Measurements from ENCODE around the gene DHCR7.

DHCR7 gene

DNA sequence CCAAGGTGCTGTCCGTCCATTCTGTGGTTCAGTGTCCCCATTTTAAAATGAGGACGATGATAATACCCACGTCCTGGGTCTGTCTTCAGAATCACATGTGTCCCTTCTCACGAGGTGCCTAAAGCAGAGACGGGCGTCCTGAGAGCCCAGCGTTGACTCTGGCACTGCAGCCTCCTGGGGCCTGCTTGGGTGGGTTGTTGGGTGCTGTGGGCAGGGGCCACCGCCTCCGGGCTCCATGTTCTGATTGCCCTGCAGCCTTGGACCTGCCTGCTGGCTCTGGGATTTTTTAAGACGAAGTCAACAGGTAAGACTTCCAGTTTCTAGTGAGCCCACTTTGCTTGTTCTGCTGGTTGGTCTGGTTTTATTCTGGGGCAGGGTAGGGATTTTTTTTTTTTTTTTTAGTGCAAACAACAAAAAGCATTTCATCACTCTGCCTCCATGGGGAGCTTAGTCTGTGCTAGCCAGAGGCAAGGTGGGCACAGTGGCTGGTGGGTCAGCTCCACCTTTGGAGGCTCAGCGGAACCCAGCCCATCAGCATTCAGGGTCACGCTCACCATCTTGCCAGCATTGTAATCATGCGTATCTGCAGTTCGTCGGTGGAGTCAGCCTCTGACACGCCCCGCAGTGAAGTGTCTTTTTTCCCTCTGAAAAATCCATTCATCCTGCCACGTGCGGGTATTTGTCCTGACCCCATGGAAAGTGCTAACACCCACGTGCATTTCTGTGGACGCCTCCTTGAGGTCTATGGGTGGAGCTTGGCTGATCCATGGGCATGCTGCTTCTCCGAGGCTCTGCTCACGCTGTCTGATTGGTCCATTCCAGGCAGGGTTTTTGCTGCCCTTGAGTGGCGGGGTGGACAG is 33.1 kb upstream of the DHCR7 start:
- H3K27ac ChIP-seq (ENCODE audit: low read depth, low read length) = no peak overlapping the region
- no peak overlapping the region for H3K4me2 ChIP-seq (ENCODE audit: low read length)
- no peaks in the 10 kb centered on the region for H3F3A ChIP-seq (ENCODE audit: control insufficient read depth, insufficient read depth)
- no peaks in the 10 kb centered on the region for H4K20me1 ChIP-seq (ENCODE audit: control insufficient read depth, insufficient read depth, low read depth, low read length)
- no peaks in the 10 kb centered on the region for H3K4me1 ChIP-seq (ENCODE audit: control insufficient read depth, low read length)
- no peaks in the 10 kb centered on the region for H3K9me3 ChIP-seq (ENCODE audit: control insufficient read depth, insufficient read depth, low read length)
- peaks cover 71% of the 10 kb centered on the region for H3K36me3 ChIP-seq (ENCODE audit: control insufficient read depth, low read length)
- TF ChIP-seq, protein P1, sequence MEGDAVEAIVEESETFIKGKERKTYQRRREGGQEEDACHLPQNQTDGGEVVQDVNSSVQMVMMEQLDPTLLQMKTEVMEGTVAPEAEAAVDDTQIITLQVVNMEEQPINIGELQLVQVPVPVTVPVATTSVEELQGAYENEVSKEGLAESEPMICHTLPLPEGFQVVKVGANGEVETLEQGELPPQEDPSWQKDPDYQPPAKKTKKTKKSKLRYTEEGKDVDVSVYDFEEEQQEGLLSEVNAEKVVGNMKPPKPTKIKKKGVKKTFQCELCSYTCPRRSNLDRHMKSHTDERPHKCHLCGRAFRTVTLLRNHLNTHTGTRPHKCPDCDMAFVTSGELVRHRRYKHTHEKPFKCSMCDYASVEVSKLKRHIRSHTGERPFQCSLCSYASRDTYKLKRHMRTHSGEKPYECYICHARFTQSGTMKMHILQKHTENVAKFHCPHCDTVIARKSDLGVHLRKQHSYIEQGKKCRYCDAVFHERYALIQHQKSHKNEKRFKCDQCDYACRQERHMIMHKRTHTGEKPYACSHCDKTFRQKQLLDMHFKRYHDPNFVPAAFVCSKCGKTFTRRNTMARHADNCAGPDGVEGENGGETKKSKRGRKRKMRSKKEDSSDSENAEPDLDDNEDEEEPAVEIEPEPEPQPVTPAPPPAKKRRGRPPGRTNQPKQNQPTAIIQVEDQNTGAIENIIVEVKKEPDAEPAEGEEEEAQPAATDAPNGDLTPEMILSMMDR (IDR thresholded peaks at IDR 0.05; ENCODE audit: low read depth, low read length, poor library complexity, severe bottlenecking) = no peak
- TF ChIP-seq EZH2phosphoT487 (IDR thresholded peaks at IDR 0.05; ENCODE audit: borderline replicate concordance, low read length) = no peak
- H3K4me3 ChIP-seq (ENCODE audit: low read length) = no peak overlapping the region
- no peaks in the 10 kb centered on the region for H3K27me3 ChIP-seq (ENCODE audit: control insufficient read depth, low read length)
- H3K9me2 ChIP-seq (replicated peaks; ENCODE audit: control insufficient read depth, low read length) = no peaks in the 10 kb centered on the region
- H3K79me2 ChIP-seq (ENCODE audit: control insufficient read depth, low read length) = no peaks in the 10 kb centered on the region

DNA sequence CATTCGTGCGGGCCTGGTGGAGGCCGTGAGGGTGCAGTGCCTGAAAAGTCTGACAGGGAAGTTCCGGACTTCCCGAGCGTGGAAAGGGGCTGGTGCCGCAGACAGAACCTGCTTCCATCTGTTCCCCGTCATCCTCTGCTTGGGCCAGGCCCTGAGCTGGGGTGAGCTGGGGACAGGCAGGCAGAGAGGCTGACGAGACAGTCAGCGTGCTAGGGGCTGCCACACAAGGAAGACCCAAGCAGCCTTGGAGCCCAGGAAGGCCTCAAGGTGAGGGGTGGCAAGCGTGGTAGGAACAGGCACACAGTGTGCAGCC is 30.3 kb upstream of the DHCR7 start:
- TF ChIP-seq, protein P1 (IDR thresholded peaks at IDR 0.05; ENCODE audit: low read depth, low read length, poor library complexity, severe bottlenecking) = no peak
- TF ChIP-seq EZH2phosphoT487 (IDR thresholded peaks at IDR 0.05; ENCODE audit: borderline replicate concordance, low read length) = no peak
- Histone ChIP-seq H3K27ac (ENCODE audit: low read depth, low read length) (no peak overlapping the region), H3K4me3 (ENCODE audit: low read length) (no peak overlapping the region), H3K4me1 (ENCODE audit: control insufficient read depth, low read length) (no peaks in the 10 kb centered on the region), H3K79me2 (ENCODE audit: control insufficient read depth, low read length) (no peaks in the 10 kb centered on the region), H3K27me3 (ENCODE audit: control insufficient read depth, low read length) (no peaks in the 10 kb centered on the region), H3F3A (ENCODE audit: control insufficient read depth, insufficient read depth) (no peaks in the 10 kb centered on the region), H4K20me1 (ENCODE audit: control insufficient read depth, insufficient read depth, low read depth, low read length) (no peaks in the 10 kb centered on the region), H3K9me2 (replicated peaks; ENCODE audit: control insufficient read depth, low read length) (no peaks in the 10 kb centered on the region), H3K36me3 (ENCODE audit: control insufficient read depth, low read length) (peaks cover 74% of the 10 kb centered on the region), H3K9me3 (ENCODE audit: control insufficient read depth, insufficient read depth, low read length) (no peaks in the 10 kb centered on the region), H3K4me2 (ENCODE audit: low read length) (no peak overlapping the region)

DNA sequence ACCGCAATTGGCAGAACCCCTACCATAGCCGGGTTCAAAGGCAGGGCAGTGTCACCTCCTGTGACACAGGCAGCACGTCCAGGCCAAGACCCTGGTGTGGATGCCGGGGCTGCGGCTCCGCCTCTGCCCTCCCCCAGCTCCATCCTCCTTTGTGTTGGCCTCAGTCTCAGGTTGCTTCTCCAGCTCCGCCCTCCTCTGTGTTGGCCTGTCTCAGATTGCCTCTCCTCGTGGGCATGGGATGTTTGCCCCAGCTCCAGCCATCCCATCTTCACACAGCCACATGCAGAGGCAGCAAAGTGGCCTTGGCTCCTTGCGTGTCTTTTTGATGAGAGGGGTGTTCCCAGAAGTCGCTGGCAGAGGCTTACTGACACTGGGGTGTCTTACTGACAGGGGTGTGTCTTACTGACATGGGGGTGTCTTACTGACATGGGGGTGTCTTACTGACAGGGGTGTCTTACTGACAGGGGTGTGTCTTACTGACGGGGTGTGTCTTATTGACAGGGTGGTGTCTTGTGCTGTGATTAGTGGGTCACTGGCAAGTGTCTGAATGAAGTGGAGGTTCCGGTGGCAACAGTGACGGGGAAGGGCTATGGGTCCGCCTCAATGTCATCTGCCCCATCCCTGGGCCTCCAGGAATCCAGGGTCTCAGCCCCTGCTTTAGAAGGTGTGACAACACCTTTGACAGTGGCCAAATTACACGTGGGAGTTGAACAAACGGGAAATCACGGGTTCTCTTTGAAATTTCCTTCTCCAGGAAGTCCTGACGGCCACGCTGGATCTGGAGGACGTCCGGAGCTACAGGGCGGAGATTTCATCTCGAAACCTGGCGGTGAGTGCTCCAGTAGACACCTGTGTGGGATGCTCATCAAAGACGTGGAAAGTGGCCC is 29.7 kb upstream of the DHCR7 start:
- Histone ChIP-seq H3K27me3 (ENCODE audit: control insufficient read depth, low read length) (no peaks in the 10 kb centered on the region), H3K4me2 (ENCODE audit: low read length) (no peak overlapping the region), H3K9me3 (ENCODE audit: control insufficient read depth, insufficient read depth, low read length) (no peaks in the 10 kb centered on the region), H3K9me2 (replicated peaks; ENCODE audit: control insufficient read depth, low read length) (no peaks in the 10 kb centered on the region), H3K4me3 (ENCODE audit: low read length) (no peak overlapping the region), H3K27ac (ENCODE audit: low read depth, low read length) (no peak overlapping the region), H3K79me2 (ENCODE audit: control insufficient read depth, low read length) (no peaks in the 10 kb centered on the region), H3K4me1 (ENCODE audit: control insufficient read depth, low read length) (no peaks in the 10 kb centered on the region), H3F3A (ENCODE audit: control insufficient read depth, insufficient read depth) (no peaks in the 10 kb centered on the region), H3K36me3 (ENCODE audit: control insufficient read depth, low read length) (peaks cover 74% of the 10 kb centered on the region), H4K20me1 (ENCODE audit: control insufficient read depth, insufficient read depth, low read depth, low read length) (no peaks in the 10 kb centered on the region)
- TF ChIP-seq EZH2phosphoT487 (IDR thresholded peaks at IDR 0.05; ENCODE audit: borderline replicate concordance, low read length) = no peak
- TF ChIP-seq, protein P1 (IDR thresholded peaks at IDR 0.05; ENCODE audit: low read depth, low read length, poor library complexity, severe bottlenecking) = no peak
